Islet of Langerhans (tissue), 1 donor: ENCODE results near the gene C2orf92.
"Not testable (repeated sequence)": the region's sequence is repeated elsewhere in the genome, so short reads cannot be mapped to it uniquely, and the experiment has no call there.

Experiments
- FAIRE-seq: peaks from one replicate; lab custom pipeline; 2011; peaks lifted over from hg19 to GRCh38; lab: Jason Lieb, UNC

C2orf92 gene

GRCh38 chr2:97660044-97660774 lies 9.3 kb upstream of the C2orf92 start:
- no peak for FAIRE-seq

DNA sequence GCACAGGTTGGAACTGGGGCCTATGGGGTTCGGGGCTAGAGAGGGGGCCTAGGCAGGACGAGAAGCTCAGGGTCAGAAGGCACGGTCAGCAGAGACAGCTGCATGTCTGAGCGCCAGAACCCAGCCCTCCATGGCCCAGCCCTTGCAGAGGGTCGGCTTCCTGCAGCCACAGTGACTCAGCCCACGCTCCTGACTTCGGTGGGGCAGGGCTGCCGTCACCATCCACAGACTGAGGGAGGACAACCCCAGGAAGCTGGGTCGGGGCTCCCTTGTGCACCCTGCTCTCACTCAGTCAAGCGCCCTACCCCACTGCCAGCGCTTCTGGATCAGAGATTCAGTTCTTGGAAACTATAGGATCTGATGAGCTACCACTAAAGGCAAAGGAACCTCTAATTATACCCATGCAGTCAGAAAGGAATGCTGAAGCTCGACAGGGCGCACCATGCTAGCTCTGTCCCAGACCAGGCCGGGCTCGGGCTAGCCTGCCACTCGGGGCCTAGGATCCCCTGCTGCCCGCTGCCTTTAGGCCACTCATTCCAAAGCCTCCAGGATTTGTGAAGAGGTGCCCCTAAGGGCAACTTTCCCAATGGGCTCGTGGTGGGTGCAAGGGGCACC lies 8.6 kb upstream of the C2orf92 start:
- no peak for FAIRE-seq

DNA sequence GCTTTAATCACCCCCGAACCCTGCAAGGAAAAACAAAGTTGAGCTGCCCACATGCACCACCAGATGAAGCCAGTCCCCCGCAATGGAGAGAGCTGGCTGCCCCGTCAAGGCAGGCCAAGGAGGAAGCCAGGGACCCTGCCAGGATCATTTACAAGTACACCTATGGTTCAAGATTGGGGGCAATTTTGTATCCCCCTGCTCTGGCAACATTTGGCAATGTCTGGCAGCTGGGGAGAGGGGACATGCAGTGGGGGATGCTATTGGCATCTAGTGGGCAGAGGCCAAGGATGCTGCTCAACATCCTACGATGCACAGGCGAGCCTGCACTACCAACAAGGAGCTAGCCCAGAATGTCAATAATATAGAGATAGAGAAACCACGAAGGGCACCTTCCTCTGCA lies 7.6 kb upstream of the C2orf92 start:
- FAIRE-seq: no peak

- no peak for FAIRE-seq
Measured at GRCh38 chr2:97662386-97662894, 7.1 kb upstream of the C2orf92 start.

DNA sequence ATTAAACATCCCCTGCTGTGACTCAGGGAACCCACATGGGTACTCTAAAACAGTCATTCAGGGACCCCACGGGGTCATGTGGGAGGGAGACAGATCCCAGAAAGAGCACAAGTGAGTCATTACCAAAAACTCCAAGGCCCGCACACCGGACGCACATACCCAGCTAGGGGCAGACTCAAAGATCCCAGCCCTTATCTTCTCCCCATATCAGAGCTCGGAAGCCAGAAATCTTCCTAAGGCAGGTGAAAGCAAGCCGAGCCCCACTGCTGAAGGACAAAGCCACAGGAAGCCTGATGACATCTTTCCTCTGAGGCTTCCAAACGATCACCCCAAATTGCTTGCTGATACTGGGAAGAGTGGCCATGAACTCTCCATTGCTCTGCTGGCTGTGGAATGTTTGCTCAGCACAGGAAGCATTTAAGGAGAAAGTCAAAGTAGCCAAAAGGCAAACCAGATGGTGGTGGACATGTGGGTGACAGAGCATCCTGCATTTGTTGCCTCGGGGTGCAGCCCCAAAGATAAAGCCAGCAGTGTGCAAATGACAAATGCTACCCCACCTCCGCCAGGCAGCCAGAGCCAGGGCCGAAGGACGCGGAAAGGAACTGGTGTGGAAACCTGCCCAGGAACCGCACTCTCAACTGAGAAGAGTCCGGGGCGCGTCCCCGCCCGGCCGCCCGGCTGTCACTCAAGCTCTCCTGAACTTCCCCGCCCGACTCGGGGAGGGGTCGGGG lies 6.5 kb upstream of the C2orf92 start:
- FAIRE-seq: no peak

DNA sequence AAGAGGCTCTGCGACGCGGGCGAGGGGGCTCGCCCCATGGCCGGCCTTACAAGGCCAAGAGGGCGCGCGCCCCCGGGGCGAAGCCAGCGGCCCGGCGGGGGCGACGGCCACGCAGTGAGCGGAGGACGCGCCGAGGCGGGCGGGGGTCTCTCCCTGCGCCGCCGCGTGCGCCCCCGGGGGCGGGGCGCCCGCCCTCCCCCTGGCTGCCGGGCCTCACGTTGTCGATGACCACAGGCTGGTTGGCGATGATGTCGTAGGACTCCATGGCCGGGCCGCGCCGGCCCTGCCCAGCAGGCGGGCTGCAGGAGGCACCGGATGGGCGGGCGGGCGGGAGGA lies 5.9 kb upstream of the C2orf92 start:
- FAIRE-seq: no peak

DNA sequence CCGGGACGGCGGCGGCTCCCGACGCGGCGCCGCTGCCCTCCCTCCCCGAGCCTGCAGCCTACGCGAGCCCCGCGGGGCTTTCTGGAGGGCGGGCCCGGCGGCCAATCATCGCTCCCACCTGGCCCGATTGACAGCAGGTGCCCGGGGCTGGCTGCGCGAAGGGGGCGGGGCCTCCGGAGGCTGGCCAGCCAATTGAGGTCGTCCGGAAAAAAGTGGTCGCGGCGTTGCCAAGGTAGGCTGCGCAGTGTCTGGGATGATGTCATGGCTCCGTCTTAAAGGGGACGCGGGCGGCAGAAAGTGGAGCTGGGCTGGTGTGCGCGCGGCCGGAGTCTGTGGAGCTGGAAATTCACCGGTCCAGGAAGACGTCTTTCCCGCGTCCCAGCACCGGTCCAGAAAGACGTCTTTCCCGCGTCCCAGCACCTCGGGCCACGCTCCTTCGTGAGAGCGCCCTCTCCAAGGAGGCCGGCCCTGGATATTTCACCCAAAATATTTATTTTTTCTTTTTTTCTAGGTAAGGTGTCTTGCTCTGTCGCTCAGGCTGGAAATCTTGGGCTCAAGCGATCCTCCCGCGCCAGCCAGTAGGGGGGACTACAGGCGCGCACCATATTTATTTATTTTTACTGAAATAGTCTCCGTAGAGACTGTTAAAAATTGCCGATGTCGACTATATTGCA lies 5.4 kb upstream of the C2orf92 start, which contains the start of gene ACTR1B:
ACTR1B (minus strand) TSS at position 83 of the 674 bp plus-strand sequence. CDS start 154 bp downstream, outside the sequence.
- peak; percentile 5 for FAIRE-seq

- no peak for FAIRE-seq
Measured at GRCh38 chr2:97664636-97664970, 4.9 kb upstream of the C2orf92 start.

- no peak for FAIRE-seq
Measured at GRCh38 chr2:97670471-97670870, 958 bp downstream of the C2orf92 start.

GRCh38 chr2:97671526-97671925 lies 2.0 kb downstream of the C2orf92 start:
- FAIRE-seq: no peak

DNA sequence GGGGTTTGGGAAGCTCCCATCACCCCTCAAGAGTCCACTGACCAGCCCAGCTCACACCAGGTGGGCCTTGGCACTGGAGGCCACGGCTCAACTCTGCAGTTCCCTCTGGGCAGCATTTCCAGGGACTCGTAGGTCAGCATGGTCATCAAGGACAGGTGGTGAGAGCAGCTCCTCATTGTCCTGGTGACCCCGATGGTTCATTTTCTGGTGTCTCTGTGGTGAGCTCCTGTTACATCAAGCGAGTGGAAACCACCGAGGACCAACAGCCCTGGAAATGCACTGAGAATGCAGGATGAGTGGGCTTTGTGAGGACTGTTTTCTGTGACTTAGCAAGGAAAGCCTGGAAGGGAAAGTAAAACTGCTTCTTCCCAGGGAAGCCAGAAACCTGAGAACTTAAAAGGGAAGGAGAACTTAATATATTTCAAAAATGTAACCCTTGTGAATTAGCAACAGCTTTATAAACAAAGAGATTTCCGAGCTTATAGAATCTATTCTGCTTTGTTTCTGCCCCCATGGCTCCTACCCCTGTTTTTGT lies 3.2 kb downstream of the C2orf92 start:
- not testable (repeated sequence) for FAIRE-seq

- no peak for FAIRE-seq
Measured at GRCh38 chr2:97673182-97673914, 3.8 kb downstream of the C2orf92 start.

GRCh38 chr2:97673915-97674283 lies 4.4 kb downstream of the C2orf92 start:
- FAIRE-seq: no peak

DNA sequence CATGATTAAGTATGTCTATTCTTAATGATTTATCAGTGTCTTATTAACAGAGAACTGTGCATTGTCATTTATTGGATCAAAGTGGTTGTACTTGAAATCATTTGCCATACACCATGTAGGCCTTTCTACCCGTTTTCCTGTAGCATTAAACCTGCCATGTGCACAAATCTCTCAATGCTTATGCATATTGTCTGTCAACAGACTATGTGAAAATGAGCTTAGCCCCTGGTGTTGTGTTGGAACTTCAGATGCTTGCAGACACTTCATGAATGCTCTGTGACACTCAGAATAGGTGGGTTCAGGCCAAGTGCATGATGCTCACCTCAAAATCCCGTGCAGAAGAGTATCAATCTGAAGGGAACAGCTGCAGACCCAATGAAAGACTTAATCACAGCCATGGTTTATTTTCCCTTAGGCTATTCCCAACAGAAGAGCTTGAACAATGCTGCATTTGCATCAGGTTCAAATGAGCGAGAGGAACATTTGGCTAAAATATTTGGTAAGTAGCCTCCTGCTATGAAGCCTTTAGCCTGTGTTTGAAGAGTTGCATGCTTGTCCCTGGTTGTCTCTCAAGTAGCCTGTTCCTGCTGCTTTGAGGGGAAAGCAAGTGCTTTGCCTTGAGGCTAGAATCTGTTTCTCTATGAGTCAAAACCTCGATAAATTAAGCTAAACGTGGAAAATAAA lies 6.1 kb downstream of the C2orf92 start:
- no peak for FAIRE-seq

DNA sequence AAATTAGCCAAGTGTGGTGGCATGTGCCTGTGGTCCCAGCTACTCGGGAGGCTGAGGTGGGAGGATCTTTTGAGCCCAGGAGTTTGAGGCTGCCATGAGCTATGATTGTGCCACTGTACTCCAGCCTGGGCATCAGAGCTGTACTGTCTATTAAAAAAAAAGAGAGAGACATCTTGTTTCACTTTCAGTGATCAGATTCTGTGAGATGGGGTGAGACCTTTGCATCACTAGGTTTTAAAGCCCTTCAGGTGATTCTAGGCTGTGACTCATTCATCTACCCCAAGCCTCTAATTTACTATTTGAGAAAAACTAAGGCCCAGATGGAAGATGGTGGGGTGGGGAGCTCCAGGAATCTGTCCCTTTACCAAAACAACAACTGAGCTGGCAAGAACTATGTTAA lies 7.1 kb downstream of the C2orf92 start:
- FAIRE-seq: no peak

- FAIRE-seq: no peak
Measured at GRCh38 chr2:97677480-97677879, 8.0 kb downstream of the C2orf92 start.

DNA sequence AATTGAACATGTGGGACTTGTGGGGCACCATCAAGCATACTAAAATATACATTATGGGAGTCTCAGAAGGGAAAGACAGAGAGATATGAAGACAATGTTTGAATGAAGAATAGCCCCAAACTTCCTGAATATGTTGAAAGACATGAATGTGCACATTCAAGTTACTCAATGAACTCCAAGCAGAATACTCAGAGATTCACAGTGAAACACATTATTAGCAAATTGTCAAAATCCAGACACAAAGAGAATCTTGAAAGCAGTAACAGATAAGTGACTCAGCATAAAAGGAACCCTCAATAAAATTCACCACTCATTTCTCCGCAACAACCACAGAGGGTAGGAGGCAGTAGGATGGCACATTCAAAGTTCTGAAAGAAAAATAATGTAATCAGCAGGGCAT lies 8.8 kb downstream of the C2orf92 start:
- no peak for FAIRE-seq

DNA sequence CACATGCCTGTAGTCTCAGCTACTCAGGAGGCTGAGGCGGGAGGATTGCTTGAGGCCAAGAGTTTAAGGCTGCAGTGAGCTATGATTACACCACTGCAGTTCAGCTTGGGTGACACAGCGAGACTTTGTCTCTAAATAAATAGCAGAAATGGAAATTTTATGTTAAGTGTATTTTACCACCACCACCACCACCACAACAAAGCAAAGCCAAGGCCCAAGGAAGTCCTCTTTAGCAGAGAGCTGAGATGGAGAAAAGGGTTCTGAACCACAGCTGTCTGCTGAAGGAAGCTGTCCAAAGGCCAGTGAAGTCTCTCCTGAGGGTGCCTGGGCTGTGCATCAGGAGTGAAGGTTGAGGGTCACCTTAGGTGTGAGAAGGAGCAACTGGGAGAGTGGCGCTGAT lies 17.7 kb downstream of the C2orf92 start:
- FAIRE-seq: not testable (repeated sequence)

- FAIRE-seq: no peak
Measured at GRCh38 chr2:97688062-97688827, 18.7 kb downstream of the C2orf92 start.

- FAIRE-seq: no peak
Measured at GRCh38 chr2:97691166-97691565, 21.7 kb downstream of the C2orf92 start.
